Gastroesophageal sphincter (tissue), 4 donors: ENCODE data around the gene TGFA. TPM values are rescaled to one million over a fixed set of nuclear protein-coding genes. Genes with fewer than 3 reads are reported as not detected.

Experiments used
- ATAC-seq: fragments of 150-250 bp; one replicate; pipeline ENCODE4 v1.9.1; 2016; ENCODE audit warnings: mild to moderate bottlenecking, moderate library complexity
- H3K27ac ChIP-seq, 4 donors: fragments of 200-600 bp; sonication (generic) in 3 of 4; 1 replicate in 3 of 4; 2 replicates in 1 of 4; pipeline ENCODE4 v1.5.1; 2016 to 2019
- H3K27me3 ChIP-seq: fragments of 200-600 bp; sonication (generic); one replicate; pipeline ENCODE4 v1.5.1; 2019
- H3K36me3 ChIP-seq, 2 donors: fragments of 200-600 bp; sonication (generic); one replicate each; pipeline ENCODE4 v1.5.1; 2019; ENCODE audit warnings: control low read depth in 1 of 2
- H3K4me1 ChIP-seq, 3 donors: fragments of 200-600 bp; sonication (generic); 1 replicate in 2 of 3; 2 replicates in 1 of 3; pipeline ENCODE4 v1.5.1; 2016 to 2019; ENCODE audit warnings: control low read depth in 2 of 3
- H3K4me3 ChIP-seq, 2 donors: fragments of 200-600 bp; sonication (generic); one replicate each; pipeline ENCODE4 v1.5.1; 2019; ENCODE audit warnings: mild to moderate bottlenecking in 1 of 2, moderate library complexity in 1 of 2
- H3K9me3 ChIP-seq, 3 donors: fragments of 200-600 bp; sonication (generic); one replicate each; pipeline ENCODE4 v1.5.1; 2017 to 2019; ENCODE audit warnings: control low read depth in 2 of 3
- EP300 ChIP-seq: sonication (generic); formaldehyde crosslinking; IDR thresholded peaks from one replicate; pipeline ENCODE4 v1.6.1; 2017; ENCODE audit warnings: antibody characterized with exemption, mild to moderate bottlenecking
- POLR2A ChIP-seq, 2 donors: fragments of 450-650 bp; IDR thresholded peaks; one replicate each; pipeline ENCODE4 v1.6.1; 2017; ENCODE audit warnings: antibody characterized with exemption in 2 of 2, mild to moderate bottlenecking in 2 of 2, moderate library complexity in 1 of 2
- POLR2AphosphoS5 ChIP-seq: sonication (generic); formaldehyde crosslinking; IDR thresholded peaks from one replicate; pipeline ENCODE4 v1.6.1; 2017; ENCODE audit warnings: antibody characterized with exemption
- WGBS, 2 donors: methylation state at CpG; one replicate each; pipeline ENCODE4 v1.1.5; 2018; ENCODE audit warnings: low coverage in 1 of 2; 5-methylcytosine and 5-hydroxymethylcytosine counted together
- total RNA-seq, 4 donors: library from RNA; depleted of rRNA; stranded (reverse); fragments of >200 nt; gene quantifications; one replicate each; pipeline ENCODE4 v1.1.0, GENCODE V29; 2016
- TF ChIP-seq, protein P1 (sequence below), 4 experiments: fragments of 200-600 bp in 2 of 4; fragments of 450-650 bp in 2 of 4; sonication (generic) in 1 of 4; IDR thresholded peaks; one replicate each; pipeline ENCODE4 v1.5.1; 2017 to 2019; ENCODE audit warnings: antibody characterized with exemption in 4 of 4, mild to moderate bottlenecking in 2 of 4, moderate library complexity in 2 of 4

The TGFA gene
- total RNA-seq, 4 donors from 2014 or later, result 0.31 to 5.0 (median 1.6) TPM

GRCh38 chr2:70435138-70435537 lies 118.5 kb downstream of the TGFA start:
- Histone ChIP-seq H3K27me3 (peaks cover 24% of the 10 kb centered on the region), H3K4me1 (no peaks in the 10 kb centered on the region), H3K9me3 (no peaks in the 10 kb centered on the region), H3K36me3 (no peaks in the 10 kb centered on the region), H3K4me3 (no peak overlapping the region), H3K27ac (no peak overlapping the region)
- no peak for ATAC-seq
- TF ChIP-seq POLR2A (IDR thresholded peaks at IDR 0.05) (no peak), POLR2AphosphoS5 (no peak), EP300 (no peak)
- TF ChIP-seq, protein P1, sequence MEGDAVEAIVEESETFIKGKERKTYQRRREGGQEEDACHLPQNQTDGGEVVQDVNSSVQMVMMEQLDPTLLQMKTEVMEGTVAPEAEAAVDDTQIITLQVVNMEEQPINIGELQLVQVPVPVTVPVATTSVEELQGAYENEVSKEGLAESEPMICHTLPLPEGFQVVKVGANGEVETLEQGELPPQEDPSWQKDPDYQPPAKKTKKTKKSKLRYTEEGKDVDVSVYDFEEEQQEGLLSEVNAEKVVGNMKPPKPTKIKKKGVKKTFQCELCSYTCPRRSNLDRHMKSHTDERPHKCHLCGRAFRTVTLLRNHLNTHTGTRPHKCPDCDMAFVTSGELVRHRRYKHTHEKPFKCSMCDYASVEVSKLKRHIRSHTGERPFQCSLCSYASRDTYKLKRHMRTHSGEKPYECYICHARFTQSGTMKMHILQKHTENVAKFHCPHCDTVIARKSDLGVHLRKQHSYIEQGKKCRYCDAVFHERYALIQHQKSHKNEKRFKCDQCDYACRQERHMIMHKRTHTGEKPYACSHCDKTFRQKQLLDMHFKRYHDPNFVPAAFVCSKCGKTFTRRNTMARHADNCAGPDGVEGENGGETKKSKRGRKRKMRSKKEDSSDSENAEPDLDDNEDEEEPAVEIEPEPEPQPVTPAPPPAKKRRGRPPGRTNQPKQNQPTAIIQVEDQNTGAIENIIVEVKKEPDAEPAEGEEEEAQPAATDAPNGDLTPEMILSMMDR (IDR thresholded peaks at IDR 0.05), result no peak
- WGBS, 2 donors, result 50% methylated on average over 1 of the region's 1 CpG

DNA sequence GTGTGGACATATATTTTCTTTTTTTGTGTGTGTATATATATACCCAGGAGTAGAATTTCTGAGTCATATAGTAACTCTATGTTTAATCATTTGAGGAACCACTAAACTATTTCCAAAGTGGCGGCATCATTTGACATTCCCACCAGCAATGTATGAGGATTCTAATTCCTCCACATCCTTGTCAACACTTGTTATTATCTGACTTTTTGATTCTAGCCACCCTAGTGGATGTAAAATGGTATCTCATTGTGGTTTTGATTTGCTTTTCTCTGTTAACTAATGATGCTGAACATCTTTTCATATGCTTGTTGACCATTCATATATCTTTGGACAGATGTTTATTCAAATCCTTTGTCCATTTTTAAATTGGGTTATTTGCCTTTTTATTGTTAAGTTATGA lies 120.3 kb downstream of the TGFA start:
- 82 to 93% methylated on average over 1 of the region's 1 CpG for WGBS, 2 donors
- no peak overlapping the region for H3K4me3 ChIP-seq
- no peaks in the 10 kb centered on the region for H3K36me3 ChIP-seq
- H3K9me3 ChIP-seq, result no peaks in the 10 kb centered on the region
- no peak for TF ChIP-seq EP300
- TF ChIP-seq, protein P1 (IDR thresholded peaks at IDR 0.05), result no peak
- TF ChIP-seq POLR2AphosphoS5, result no peak
- TF ChIP-seq POLR2A (IDR thresholded peaks at IDR 0.05), result no peak
- H3K27me3 ChIP-seq, result peaks cover 16% of the 10 kb centered on the region
- ATAC-seq, result no peak
- no peak overlapping the region for H3K27ac ChIP-seq
- no peaks in the 10 kb centered on the region for H3K4me1 ChIP-seq

DNA sequence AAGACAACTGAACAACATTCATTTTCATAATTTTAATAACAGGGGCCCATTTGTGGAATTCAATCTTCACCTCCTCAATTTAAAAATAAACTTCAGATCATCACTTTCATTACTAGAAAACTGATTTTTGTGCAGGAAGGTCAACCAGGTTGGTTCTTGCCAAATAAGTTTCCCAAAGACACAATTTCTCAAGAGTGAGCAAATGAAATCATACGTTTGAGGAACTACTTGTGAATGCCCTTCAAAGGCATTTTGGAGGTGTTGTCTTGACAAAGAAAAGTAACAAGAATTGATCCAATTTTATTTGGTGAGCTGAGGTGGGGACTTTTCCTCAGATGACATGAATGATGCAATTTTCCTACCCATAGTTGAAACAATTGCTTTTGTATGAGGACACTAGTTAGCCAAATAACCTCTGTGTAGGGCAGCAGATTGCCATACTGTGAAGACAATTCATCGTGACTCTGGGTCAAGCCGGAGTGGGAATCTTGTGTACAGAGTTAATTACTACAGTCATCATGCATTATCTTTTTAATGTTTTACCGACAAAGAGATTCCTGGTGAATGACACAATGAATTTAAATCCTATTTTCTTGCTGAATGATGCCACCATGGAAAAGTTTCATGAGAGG lies 121.8 kb downstream of the TGFA start:
- ATAC-seq, result no peak
- 73 to 95% methylated on average over 4 of the region's 4 CpGs for WGBS, 2 donors
- TF ChIP-seq POLR2A (IDR thresholded peaks at IDR 0.05) (no peak), EP300 (no peak), POLR2AphosphoS5 (no peak)
- TF ChIP-seq, protein P1 (IDR thresholded peaks at IDR 0.05), result no peak
- no peak overlapping the region for H3K27ac ChIP-seq
- no peak overlapping the region for H3K4me3 ChIP-seq
- no peaks in the 10 kb centered on the region for H3K36me3 ChIP-seq
- H3K4me1 ChIP-seq, result no peaks in the 10 kb centered on the region
- H3K27me3 ChIP-seq, result peaks cover 7% of the 10 kb centered on the region
- no peaks in the 10 kb centered on the region for H3K9me3 ChIP-seq

DNA sequence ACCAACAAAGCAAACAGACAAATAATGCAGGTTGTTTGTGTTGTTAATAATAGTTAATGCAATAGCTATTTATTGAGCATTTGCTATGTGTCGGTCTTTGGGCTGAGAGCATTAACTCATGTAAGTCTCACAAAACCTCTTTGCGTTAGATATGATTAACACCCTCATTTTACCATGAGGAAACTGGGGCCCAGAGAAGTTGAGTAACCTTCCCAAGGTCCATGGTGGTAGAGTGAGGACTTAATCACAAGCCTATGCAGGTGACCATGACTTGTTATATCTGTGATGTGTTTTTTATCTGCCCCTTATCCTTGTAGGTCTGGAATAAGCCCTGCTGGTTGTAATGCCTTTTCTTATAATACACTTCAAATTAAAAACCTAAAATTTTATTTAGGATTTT lies 127.3 kb downstream of the TGFA start:
- no peak overlapping the region for H3K27ac ChIP-seq
- no peak overlapping the region for H3K4me3 ChIP-seq
- 88 to 100% methylated on average over 1 to 2 of the region's 2 CpGs for WGBS, 2 donors
- no peaks in the 10 kb centered on the region for H3K36me3 ChIP-seq
- H3K27me3 ChIP-seq, result peaks cover 15% of the 10 kb centered on the region
- ATAC-seq, result no peak
- no peaks in the 10 kb centered on the region for H3K9me3 ChIP-seq
- no peaks in the 10 kb centered on the region for H3K4me1 ChIP-seq
- TF ChIP-seq POLR2AphosphoS5 (no peak), EP300 (no peak), POLR2A (IDR thresholded peaks at IDR 0.05) (no peak)
- TF ChIP-seq, protein P1 (IDR thresholded peaks at IDR 0.05), result no peak

GRCh38 chr2:70425682-70426301 lies 127.8 kb downstream of the TGFA start:
- no peaks in the 10 kb centered on the region for H3K9me3 ChIP-seq
- TF ChIP-seq, protein P1 (IDR thresholded peaks at IDR 0.05), result no peak
- no peak for TF ChIP-seq EP300
- H3K4me1 ChIP-seq, result no peaks in the 10 kb centered on the region
- H3K27me3 ChIP-seq, result peaks cover 15% of the 10 kb centered on the region
- H3K27ac ChIP-seq, result no peak overlapping the region
- ATAC-seq, result no peak
- H3K36me3 ChIP-seq, result no peaks in the 10 kb centered on the region
- no peak overlapping the region for H3K4me3 ChIP-seq
- WGBS, 2 donors, result 60 to 72% methylated on average over 1 to 3 of the region's 7 CpGs
